MCF 10A (cell line): ENCODE measurements around the gene MLNR. TPM values are rescaled to one million over a fixed set of nuclear protein-coding genes. Genes with fewer than 3 reads are reported as not detected.

Experiments
- BruUV-seq: library from RNA; stranded (reverse); fragments of 400-500 nt; replicated peaks from 2 replicates; lab custom pipeline; 2021; lab: Mats Ljungman, UMichigan
- CTCF ChIA-PET: fragments of 300-600 bp; sonication (Branson Sonifier 250); formaldehyde crosslinking; extraction: SDS; loops from one replicate; lab custom pipeline; 2021; ENCODE audit warnings: antibody characterized with exemption, inconsistent platforms; lab: Yijun Ruan, JAX
- POLR2A ChIA-PET: fragments of 300-600, 350-650 bp; sonication (Branson Sonifier 250); formaldehyde crosslinking; extraction: SDS; loops from one replicate; lab custom pipeline; 2020; ENCODE audit warnings: antibody characterized with exemption, inconsistent platforms; lab: Yijun Ruan, JAX
- DNase-seq: peaks from one replicate; pipeline ENCODE4 v3.0.0-alpha.2; 2018; ENCODE audit not compliant: unreplicated experiment
- H3K27ac Mint-ChIP-seq: one replicate; pipeline ENCODE4 v1.8.0; 2022; ENCODE audit warnings: mild to moderate bottlenecking, low read depth, mixed read lengths; ENCODE audit not compliant: unreplicated experiment
- H3K27me3 Mint-ChIP-seq: one replicate; pipeline ENCODE4 v1.8.0; 2022; ENCODE audit warnings: mixed read lengths; ENCODE audit not compliant: insufficient read depth, unreplicated experiment
- H3K36me3 Mint-ChIP-seq: one replicate; pipeline ENCODE4 v1.8.0; 2022; ENCODE audit warnings: mild to moderate bottlenecking, moderate library complexity, mixed read lengths; ENCODE audit not compliant: insufficient read depth, unreplicated experiment
- H3K4me1 Mint-ChIP-seq: one replicate; pipeline ENCODE4 v1.8.0; 2022; ENCODE audit warnings: mixed read lengths; ENCODE audit not compliant: insufficient read depth, unreplicated experiment
- H3K4me3 Mint-ChIP-seq: one replicate; pipeline ENCODE4 v1.8.0; 2022; ENCODE audit warnings: mild to moderate bottlenecking, moderate library complexity, mixed read lengths; ENCODE audit not compliant: unreplicated experiment
- H3K9me3 Mint-ChIP-seq: one replicate; pipeline ENCODE4 v1.8.0; 2022; ENCODE audit warnings: mixed read lengths; ENCODE audit not compliant: unreplicated experiment
- CTCF ChIP-seq: fragments of 200-600 bp; IDR thresholded peaks from one replicate; pipeline ENCODE4 v1.8.0; 2022; ENCODE audit warnings: antibody characterized with exemption, mild to moderate bottlenecking; ENCODE audit not compliant: unreplicated experiment
- intact Hi-C: fragments of 100-400 bp; cut with micrococcal nuclease; formaldehyde crosslinking; loops from 2 replicates; pipeline ENCODE4 v1.14.1; 2022
- total RNA-seq: library from RNA; stranded (reverse); gene quantifications from 2 replicates; pipeline ENCODE4 v1.2.3, GENCODE V29; 2022

Gene MLNR
- total RNA-seq, 1 experiment from 2014 or later: not detected

GRCh38 chr13:49258089-49258796 is 38.1 kb downstream of the MLNR start:
- BruUV-seq: no TSS peak
- ChIA-PET CTCF (interaction anchor here (0.8 kb wide), 1 partner anchor 159 kb away, joined by 3 read pairs; no protein-coding TSS in a partner anchor), POLR2A (interaction anchor here (0.7 to 3.8 kb wide), 2 partner anchors 10 to 1218 kb away, joined by 3 to 19 read pairs; partner anchors contain the start of gene CDADC1)
- TF ChIP-seq CTCF: no peak
- H3K9me3 Mint-ChIP-seq: no peaks in the 10 kb centered on the region
- H3K4me1 Mint-ChIP-seq: no peaks in the 10 kb centered on the region
- no peak overlapping the region for H3K27ac Mint-ChIP-seq
- no peak overlapping the region for H3K4me3 Mint-ChIP-seq
- intact Hi-C loops: no loop called here
- peaks cover 51% of the 10 kb centered on the region for H3K36me3 Mint-ChIP-seq
- no peaks in the 10 kb centered on the region for H3K27me3 Mint-ChIP-seq
- no peak for DNase-seq

DNA sequence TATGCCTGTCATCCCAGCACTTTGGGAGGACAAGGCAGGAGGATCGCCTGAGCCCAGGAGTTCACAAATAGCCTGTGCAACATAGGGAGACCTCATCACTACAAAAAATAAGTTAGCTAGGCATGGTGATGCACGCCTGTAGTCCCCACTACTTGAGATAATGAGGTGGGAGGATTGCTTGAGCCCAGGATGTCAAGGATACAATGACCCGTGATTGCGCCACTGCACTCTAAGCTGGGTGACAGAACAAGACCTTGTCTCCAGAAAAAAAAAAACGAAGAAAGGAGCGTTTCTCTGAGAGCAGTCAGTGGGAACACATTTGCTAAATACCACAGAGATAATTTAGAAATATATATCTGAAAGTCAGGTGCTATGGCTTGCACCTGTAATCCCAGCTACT is 39.4 kb downstream of the MLNR start:
- Mint-ChIP-seq H3K9me3 (no peaks in the 10 kb centered on the region), H3K36me3 (peaks cover 47% of the 10 kb centered on the region), H3K27ac (no peak overlapping the region), H3K4me1 (no peaks in the 10 kb centered on the region), H3K4me3 (no peak overlapping the region), H3K27me3 (no peaks in the 10 kb centered on the region)
- ChIA-PET POLR2A (interaction anchor here (3.8 kb wide), 1 partner anchor 11 kb away, joined by 19 read pairs; the partner anchor contains the start of gene CDADC1), CTCF (interaction anchor here (0.6 to 0.9 kb wide), 2 partner anchors 20 to 352 kb away, joined by 3 read pairs; no protein-coding TSS in a partner anchor)
- BruUV-seq: no TSS peak
- no peak for TF ChIP-seq CTCF
- intact Hi-C loops: no loop called here
- DNase-seq: no peak

DNA sequence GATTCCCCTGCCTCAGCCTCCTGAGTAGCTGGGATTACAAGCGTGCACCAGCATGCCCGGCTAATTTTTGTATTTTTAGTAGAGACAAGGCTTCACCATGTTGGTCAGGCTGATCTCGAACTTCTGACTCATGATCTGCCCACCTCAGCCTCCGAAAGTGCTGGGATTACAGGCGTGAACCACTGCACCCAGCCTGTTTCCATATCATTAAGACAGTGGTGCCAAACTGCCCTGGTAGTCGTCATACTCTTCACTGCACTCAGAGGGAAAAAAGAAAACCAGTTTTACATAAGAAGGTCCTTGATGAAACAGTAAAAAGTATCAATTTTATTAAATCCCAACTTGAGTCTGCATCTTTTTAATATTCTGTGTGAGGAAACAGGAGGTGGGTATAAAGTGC is 42.5 kb downstream of the MLNR start:
- Mint-ChIP-seq H3K4me1 (no peaks in the 10 kb centered on the region), H3K27me3 (no peaks in the 10 kb centered on the region), H3K27ac (no peak overlapping the region), H3K4me3 (no peak overlapping the region), H3K36me3 (peaks cover 26% of the 10 kb centered on the region), H3K9me3 (no peaks in the 10 kb centered on the region)
- ChIA-PET POLR2A (interaction anchor here (0.9 kb wide), 1 partner anchor 10 kb away, joined by 3 read pairs; no protein-coding TSS in a partner anchor), CTCF (interaction anchor here (0.7 kb wide), 1 partner anchor 49 kb away, joined by 3 read pairs; no protein-coding TSS in a partner anchor)
- no TSS peak for BruUV-seq
- no peak for TF ChIP-seq CTCF
- DNase-seq: no peak
- intact Hi-C loops: no loop called here

DNA sequence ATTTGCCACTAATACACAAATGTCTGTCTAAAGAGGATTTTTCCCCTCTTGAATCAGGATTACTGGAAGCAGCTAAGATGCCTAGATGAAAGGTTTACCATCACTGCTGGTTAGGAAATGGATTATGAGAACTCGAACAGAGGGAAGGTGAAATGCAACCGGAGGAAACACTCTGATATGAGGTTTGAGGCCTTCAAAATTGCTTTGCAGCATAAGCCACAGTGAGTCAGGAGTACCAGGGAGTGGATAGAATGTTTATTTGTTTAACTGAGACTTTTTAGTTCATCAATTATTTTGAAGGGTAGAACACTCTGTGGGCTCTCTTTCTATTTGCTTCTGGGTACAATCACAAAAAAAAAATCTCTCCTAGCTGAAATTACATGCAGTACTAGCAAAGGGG is 45.7 kb downstream of the MLNR start:
- CTCF ChIA-PET: interaction anchor here (1.8 kb wide), 1 partner anchor 15 kb away, joined by 7 read pairs; no protein-coding TSS in a partner anchor
- Mint-ChIP-seq H3K9me3 (no peaks in the 10 kb centered on the region), H3K27ac (no peak overlapping the region), H3K4me1 (no peaks in the 10 kb centered on the region), H3K27me3 (no peaks in the 10 kb centered on the region), H3K4me3 (no peak overlapping the region), H3K36me3 (peaks cover 16% of the 10 kb centered on the region)
- no TSS peak for BruUV-seq
- no peak for DNase-seq
- intact Hi-C loops: no loop called here
- no peak for TF ChIP-seq CTCF
- POLR2A ChIA-PET: interaction anchor here (0.6 to 1.9 kb wide), 6 partner anchors 13 to 1720 kb away, joined by 3 to 9 read pairs (median 3); partner anchors contain the start of gene CDADC1
